Small intestine (tissue), 7 donors: ENCODE data around the gene SLC25A28. TPM values are rescaled to one million over a fixed set of nuclear protein-coding genes. Genes with fewer than 3 reads are reported as not detected.

Experiments
- DNase-seq, 2 donors: peaks; one replicate each; pipeline versions ENCODE4 v3.0.0 to v3.0.0-alpha.2; 2013
- FAIRE-seq: peaks from 2 replicates; lab custom pipeline; 2012; peaks lifted over from hg19 to GRCh38; lab: Jason Lieb, UNC
- H3K27ac ChIP-seq, 3 donors: one replicate each; pipeline ENCODE4 v1.5.1; 2013; ENCODE audit warnings: low read length in 2 of 3, mild to moderate bottlenecking in 2 of 3, control low read depth in 1 of 3, inconsistent platforms in 1 of 3, low read depth in 1 of 3, moderate library complexity in 1 of 3
- H3K27me3 ChIP-seq, 3 donors: one replicate each; pipeline ENCODE4 v1.6.1; 2013; ENCODE audit warnings: low read length in 3 of 3, inconsistent platforms in 1 of 3; ENCODE audit not compliant: control insufficient read depth in 3 of 3, insufficient read depth in 3 of 3
- H3K36me3 ChIP-seq, 3 donors: one replicate each; pipeline ENCODE4 v1.6.1; 2013; ENCODE audit warnings: low read length in 3 of 3, inconsistent platforms in 1 of 3, low read depth in 1 of 3, mild to moderate bottlenecking in 1 of 3, moderate library complexity in 1 of 3; ENCODE audit not compliant: control insufficient read depth in 3 of 3, insufficient read depth in 2 of 3
- H3K4me1 ChIP-seq, 3 donors: one replicate each; pipeline ENCODE4 v1.6.1; 2013; ENCODE audit warnings: low read length in 2 of 3, inconsistent platforms in 1 of 3, low read depth in 1 of 3, mild to moderate bottlenecking in 1 of 3, moderate library complexity in 1 of 3; ENCODE audit not compliant: control insufficient read depth in 3 of 3, insufficient read depth in 2 of 3
- H3K4me3 ChIP-seq, 3 donors: one replicate each; pipeline ENCODE4 v1.5.1; 2013; ENCODE audit warnings: low read length in 3 of 3, control low read depth in 1 of 3, inconsistent platforms in 1 of 3, low read depth in 1 of 3, mild to moderate bottlenecking in 1 of 3, moderate library complexity in 1 of 3
- H3K9me3 ChIP-seq, 2 donors: one replicate each; pipeline ENCODE4 v1.6.1; 2013; ENCODE audit warnings: low read depth in 1 of 2, low read length in 1 of 2; ENCODE audit not compliant: control insufficient read depth in 2 of 2, insufficient read depth in 1 of 2
- WGBS, 3 donors: extraction: QIAGEN DNeasy Blood & Tissue Kit; methylation state at CpG; one replicate each; pipeline ENCODE4 v1.1.7; 2013; 5-methylcytosine and 5-hydroxymethylcytosine counted together
- polyA plus RNA-seq, 4 donors: library from polyadenylated mRNA; stranded (reverse) in 3 of 4; unstranded in 1 of 4; fragments of 200-250 nt in 3 of 4; fragments of 120-200 nt in 1 of 4; gene quantifications; one replicate each; pipeline versions ENCODE4 v1.2.1 to v1.2.3, GENCODE V29; 2013
- donor health status: healthy with polysubstance abuse.
- donor health status: control.
- donor health status: control.
- donor health status: Bipolar disorder and iron deficiency.
- donor health status: healthy.

SLC25A28 gene
- polyA plus RNA-seq, 4 donors: 31.1 to 46.1 (median 39.1) TPM

GRCh38 chr10:99659031-99659867 is 39.0 kb upstream of the SLC25A28 start, which contains the start of gene ENTPD7:
Gene ENTPD7 (plus strand): TSS chr10:99659509. CDS start chr10:99659957, 448 bp downstream.
- WGBS, 3 donors: 0 to 1% (median 1%) methylated on average over 62 to 71 of the region's 71 CpGs
- peak within 1 kb of the TSS; percentile 86 to 96 (median 92) for H3K27ac ChIP-seq
- peak within 1 kb of the TSS; percentile 68 to 93 (median 88) for H3K4me3 ChIP-seq
- H3K27me3 ChIP-seq: no peaks in the 10 kb centered on the region
- H3K36me3 ChIP-seq: peaks cover 0 to 7% (median 3%) of the 10 kb centered on the region in 3 donors
- H3K9me3 ChIP-seq: no peaks in the 10 kb centered on the region
- DNase-seq: peak; percentile 98
- FAIRE-seq: no peak
- H3K4me1 ChIP-seq: peaks cover 3 to 14% (median 4%) of the 10 kb centered on the region in 3 donors

GRCh38 chr10:99658622-99659030 is 38.4 kb upstream of the SLC25A28 start:
- Histone ChIP-seq H3K9me3 (no peaks in the 10 kb centered on the region), H3K27ac (peak overlapping the region; percentile 79 to 96 (median 92)), H3K4me1 (peaks cover 3 to 14% (median 4%) of the 10 kb centered on the region in 3 donors), H3K36me3 (peaks cover 0 to 7% (median 3%) of the 10 kb centered on the region in 3 donors), H3K4me3 (peak overlapping the region; percentile 50 to 93 (median 88)), H3K27me3 (no peaks in the 10 kb centered on the region)
- no peak for FAIRE-seq
- DNase-seq: peak; percentile 91 to 92
- WGBS, 3 donors: 5 to 8% (median 7%) methylated on average over 24 of the region's 24 CpGs

- H3K4me1 ChIP-seq: peaks cover 0 to 9% (median 3%) of the 10 kb centered on the region in 3 donors
- no peak for DNase-seq
- no peaks in the 10 kb centered on the region for H3K27me3 ChIP-seq
- WGBS, 3 donors: 0 to 51% (median 0%) methylated on average over 1 of the region's 1 CpG
- FAIRE-seq: no peak
- H3K36me3 ChIP-seq: peaks cover 0 to 3% (median 0%) of the 10 kb centered on the region in 3 donors
- H3K9me3 ChIP-seq: no peaks in the 10 kb centered on the region
- no peak overlapping the region for H3K4me3 ChIP-seq
- H3K27ac ChIP-seq: no peak overlapping the region
Observed at GRCh38 chr10:99656199-99657064, 36.2 kb upstream of the SLC25A28 start.

- Histone ChIP-seq H3K36me3 (no peaks in the 10 kb centered on the region), H3K4me1 (peaks cover 0 to 7% (median 0%) of the 10 kb centered on the region in 3 donors), H3K9me3 (no peaks in the 10 kb centered on the region), H3K4me3 (no peak overlapping the region), H3K27ac (no peak overlapping the region), H3K27me3 (no peaks in the 10 kb centered on the region)
- no peak for FAIRE-seq
- 87 to 90% (median 89%) methylated on average over 9 of the region's 9 CpGs for WGBS, 3 donors
- DNase-seq: no peak
Observed at GRCh38 chr10:99654390-99655175, 34.3 kb upstream of the SLC25A28 start.

GRCh38 chr10:99652800-99653390 is 32.7 kb upstream of the SLC25A28 start:
- Histone ChIP-seq H3K4me1 (no peaks in the 10 kb centered on the region), H3K36me3 (no peaks in the 10 kb centered on the region), H3K9me3 (peaks cover 0 to 2% of the 10 kb centered on the region in 2 donors), H3K27me3 (no peaks in the 10 kb centered on the region), H3K27ac (no peak overlapping the region), H3K4me3 (no peak overlapping the region)
- no peak for FAIRE-seq
- 78 to 91% (median 83%) methylated on average over 4 of the region's 4 CpGs for WGBS, 3 donors
- no peak for DNase-seq

GRCh38 chr10:99648717-99649116 is 28.5 kb upstream of the SLC25A28 start:
- Histone ChIP-seq H3K4me3 (no peak overlapping the region), H3K9me3 (peaks cover 0 to 12% of the 10 kb centered on the region in 2 donors), H3K27ac (no peak overlapping the region), H3K27me3 (no peaks in the 10 kb centered on the region), H3K36me3 (no peaks in the 10 kb centered on the region), H3K4me1 (no peaks in the 10 kb centered on the region)
- 3 to 72% (median 8%) methylated on average over 1 of the region's 1 CpG for WGBS, 3 donors
- FAIRE-seq (peak; percentile 19), DNase-seq (no peak)

- WGBS, 3 donors: 72 to 83% (median 79%) methylated on average over 2 of the region's 2 CpGs
Observed at GRCh38 chr10:99647601-99648151, 27.4 kb upstream of the SLC25A28 start.

More at GRCh38 chr10:99647601-99648151, 27.4 kb upstream of the SLC25A28 start:
- H3K4me1 ChIP-seq: no peaks in the 10 kb centered on the region
- H3K4me3 ChIP-seq: no peak overlapping the region
- no peak overlapping the region for H3K27ac ChIP-seq
- DNase-seq (no peak), FAIRE-seq (no peak)
- H3K9me3 ChIP-seq: peaks cover 0 to 12% of the 10 kb centered on the region in 2 donors
- no peaks in the 10 kb centered on the region for H3K27me3 ChIP-seq
- H3K36me3 ChIP-seq: no peaks in the 10 kb centered on the region
